ENCODE results near the gene PLEK2.
A peak's percentile ranks its signal among the peaks of the same experiment; 100 is the strongest.
"Not testable (repeated sequence)": the region's sequence is repeated elsewhere in the genome, so short reads cannot be mapped to it uniquely, and the experiment has no call there.

The PLEK2 gene

DNA sequence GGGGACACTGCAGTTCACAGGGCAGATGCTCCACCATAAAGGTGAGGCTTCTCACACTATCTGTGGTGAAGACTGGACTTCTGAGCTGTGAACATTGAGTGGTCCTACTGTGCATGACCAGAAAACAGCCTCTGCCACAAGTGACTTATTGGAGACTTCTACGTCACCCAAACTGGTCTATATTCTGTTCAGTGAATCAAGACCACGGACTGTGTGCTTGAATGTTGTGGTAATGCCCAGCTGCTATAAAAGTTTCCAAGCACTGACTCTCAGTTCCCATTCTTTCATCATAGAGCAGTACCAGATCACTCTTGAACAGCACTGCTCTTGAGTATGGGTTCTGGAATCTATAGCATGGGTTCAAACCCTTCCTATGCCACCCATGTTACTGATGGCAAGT is 4.8 kb upstream of the PLEK2 start:
- no peak overlapping the region for H3K4me3 ChIP-seq (ENCODE audit: low read length)
- H3K27ac ChIP-seq (ENCODE audit: low read length), result no peak overlapping the region
- DNase-seq (ENCODE audit: low read depth, low spot score), result no peak
- peaks cover 7% of the 10 kb centered on the region; the same call in 1 of the 2 replicates for H3K27me3 ChIP-seq (ENCODE audit: control insufficient read depth, insufficient read depth, low read length)
- no peaks in the 10 kb centered on the region for H3K4me1 ChIP-seq (ENCODE audit: control insufficient read depth, insufficient read depth, low read length)
- H3K9me3 ChIP-seq (ENCODE audit: control insufficient read depth, insufficient read depth, low read length), result no peaks in the 10 kb centered on the region
- H3K36me3 ChIP-seq (ENCODE audit: control insufficient read depth, insufficient read depth, low read length), result no peaks in the 10 kb centered on the region
- WGBS (ENCODE audit: insufficient coverage, insufficient read length), result no CpG with 5 or more reads among the region's 2 CpGs

DNA sequence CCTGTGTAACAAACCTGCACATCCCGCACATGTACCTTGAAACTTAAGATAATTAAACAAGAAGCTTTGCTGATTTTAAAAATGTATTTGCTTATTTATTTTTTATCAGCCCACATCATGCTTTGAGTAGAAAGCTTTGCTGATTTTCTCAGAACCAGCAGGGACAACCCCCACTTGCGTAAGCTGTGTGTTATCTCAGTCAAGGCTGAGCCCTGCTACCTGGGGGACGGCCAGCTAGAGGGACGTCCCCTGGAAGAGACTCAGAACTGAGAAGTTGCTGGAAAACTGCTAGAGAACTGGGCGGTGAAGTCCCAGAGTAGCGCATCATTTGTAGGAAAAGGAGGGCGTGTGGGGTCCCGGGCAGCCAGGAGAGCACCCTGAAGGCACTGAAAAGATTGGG is 4.1 kb upstream of the PLEK2 start:
- Histone ChIP-seq H3K4me3 (ENCODE audit: low read length) (no peak overlapping the region), H3K27ac (ENCODE audit: low read length) (no peak overlapping the region), H3K9me3 (ENCODE audit: control insufficient read depth, insufficient read depth, low read length) (no peaks in the 10 kb centered on the region), H3K36me3 (ENCODE audit: control insufficient read depth, insufficient read depth, low read length) (no peaks in the 10 kb centered on the region), H3K27me3 (ENCODE audit: control insufficient read depth, insufficient read depth, low read length) (peaks cover 13% of the 10 kb centered on the region; the same call in 1 of the 2 replicates), H3K4me1 (ENCODE audit: control insufficient read depth, insufficient read depth, low read length) (peaks cover 2% of the 10 kb centered on the region)
- no peak for DNase-seq (ENCODE audit: low read depth, low spot score)
- WGBS (ENCODE audit: insufficient coverage, insufficient read length), result no CpG with 5 or more reads among the region's 8 CpGs

DNA sequence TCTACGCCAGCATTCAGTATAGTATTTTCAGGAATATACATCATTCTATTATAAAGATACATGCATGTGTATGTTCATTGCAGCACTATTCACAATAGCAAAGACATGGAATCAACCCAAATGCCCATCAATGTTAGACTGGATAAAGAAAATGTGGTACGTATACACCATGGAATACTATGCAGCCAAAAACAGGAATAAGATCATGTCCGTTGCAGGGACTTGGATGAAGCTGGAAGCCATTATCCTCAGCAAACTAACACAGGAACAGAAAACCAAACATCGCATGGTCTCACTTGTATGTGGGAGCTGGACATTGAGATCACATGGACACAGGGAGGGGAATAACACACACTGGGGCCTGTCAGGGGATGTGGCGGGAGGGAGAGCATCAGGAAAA is 3.6 kb upstream of the PLEK2 start:
- H3K4me1 ChIP-seq (ENCODE audit: control insufficient read depth, insufficient read depth, low read length); H3K9me3 ChIP-seq (ENCODE audit: control insufficient read depth, insufficient read depth, low read length): not testable (repeated sequence)

DNA sequence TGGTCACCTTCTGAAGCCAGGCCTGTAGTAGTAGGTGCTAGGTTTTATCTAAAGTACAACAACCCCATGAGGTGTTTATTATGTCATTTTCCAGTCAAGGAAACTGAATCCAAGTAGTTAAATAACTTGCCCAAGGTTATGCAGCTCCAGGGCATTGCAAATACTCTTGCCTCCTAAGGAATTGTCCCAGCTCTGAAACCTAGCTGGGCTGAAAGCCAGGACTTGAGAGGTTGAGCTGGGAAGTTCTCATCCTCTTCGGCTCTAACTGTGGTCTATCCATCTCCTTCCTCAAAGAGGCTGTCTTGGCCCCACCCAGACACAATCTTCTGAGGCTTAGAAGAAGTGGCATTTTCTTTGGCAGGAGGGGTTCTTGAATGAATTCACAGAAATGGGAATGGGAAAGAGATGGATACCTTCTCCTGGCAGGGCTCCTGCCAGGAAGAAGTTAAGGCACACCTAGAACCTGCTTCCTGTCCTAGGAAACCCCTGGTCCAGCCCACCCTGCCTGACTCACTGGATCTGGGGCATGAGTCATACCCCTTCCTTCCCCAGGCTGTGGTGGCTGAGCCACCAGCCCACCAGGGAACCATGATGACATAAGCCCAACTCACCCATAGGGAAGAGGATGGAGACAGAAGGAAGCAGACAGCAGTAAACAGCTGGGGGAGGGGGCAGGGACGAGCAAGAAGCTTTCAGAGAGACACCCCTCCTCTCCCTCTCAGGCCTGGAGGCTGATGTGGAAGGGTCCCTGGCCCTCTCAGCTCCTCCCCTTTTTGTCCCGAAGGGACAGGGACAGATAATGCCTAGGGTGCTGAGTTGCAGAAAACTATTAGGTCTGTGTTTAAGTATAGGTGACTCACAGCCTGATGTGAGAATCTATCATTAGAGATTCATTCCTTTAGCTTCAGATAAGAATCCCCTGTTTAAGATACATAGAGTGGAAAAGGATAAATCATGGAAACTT is 2.1 kb upstream of the PLEK2 start:
- DNase-seq (ENCODE audit: low read depth, low spot score), result no peak
- Histone ChIP-seq H3K27ac (ENCODE audit: low read length) (no peak overlapping the region), H3K4me3 (ENCODE audit: low read length) (no peak overlapping the region), H3K36me3 (ENCODE audit: control insufficient read depth, insufficient read depth, low read length) (no peaks in the 10 kb centered on the region), H3K9me3 (ENCODE audit: control insufficient read depth, insufficient read depth, low read length) (no peaks in the 10 kb centered on the region), H3K4me1 (ENCODE audit: control insufficient read depth, insufficient read depth, low read length) (peaks cover 2% of the 10 kb centered on the region), H3K27me3 (ENCODE audit: control insufficient read depth, insufficient read depth, low read length) (peaks cover 14% of the 10 kb centered on the region; the same call in 1 of the 2 replicates)
- no CpG with 5 or more reads among the region's 3 CpGs for WGBS (ENCODE audit: insufficient coverage, insufficient read length)

More for the DNA sequence above, 3.6 kb upstream of the PLEK2 start:
- not testable (repeated sequence) for H3K27ac ChIP-seq (ENCODE audit: low read length); H3K4me3 ChIP-seq (ENCODE audit: low read length); H3K36me3 ChIP-seq (ENCODE audit: control insufficient read depth, insufficient read depth, low read length); DNase-seq (ENCODE audit: low read depth, low spot score)
- H3K27me3 ChIP-seq (ENCODE audit: control insufficient read depth, insufficient read depth, low read length), result peaks cover 14% of the 10 kb centered on the region; the same call in 1 of the 2 replicates
- no CpG with 5 or more reads among the region's 5 CpGs for WGBS (ENCODE audit: insufficient coverage, insufficient read length)

DNA sequence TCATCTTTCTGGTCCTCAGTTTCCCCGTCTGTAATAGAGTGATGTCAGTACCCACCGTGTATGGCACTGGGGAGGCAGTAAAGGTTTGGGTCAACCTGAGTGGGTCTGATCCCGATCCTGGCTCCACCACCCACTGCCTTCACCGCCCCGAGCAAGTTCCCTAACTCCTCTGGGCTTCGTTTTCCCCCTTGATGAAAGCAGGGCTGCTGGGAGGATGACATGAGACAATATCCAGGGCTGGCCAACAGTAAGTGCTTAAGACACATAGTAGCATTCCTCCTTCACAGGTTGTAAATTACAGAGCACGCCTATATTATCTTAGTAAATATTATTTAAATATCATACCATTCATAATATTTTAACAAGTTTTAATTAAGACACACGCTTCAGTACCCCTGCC is 595 bp downstream of the PLEK2 start:
- DNase-seq (ENCODE audit: low read depth, low spot score), result no peak
- Histone ChIP-seq H3K4me1 (ENCODE audit: control insufficient read depth, insufficient read depth, low read length) (peaks cover 2% of the 10 kb centered on the region), H3K27ac (ENCODE audit: low read length) (no peak overlapping the region), H3K9me3 (ENCODE audit: control insufficient read depth, insufficient read depth, low read length) (no peaks in the 10 kb centered on the region), H3K4me3 (ENCODE audit: low read length) (0 out of 2 replicates have a peak overlapping the region, but pooled peaks have one; percentile 10), H3K36me3 (ENCODE audit: control insufficient read depth, insufficient read depth, low read length) (no peaks in the 10 kb centered on the region), H3K27me3 (ENCODE audit: control insufficient read depth, insufficient read depth, low read length) (peaks cover 14% of the 10 kb centered on the region; the same call in 1 of the 2 replicates)
- WGBS (ENCODE audit: insufficient coverage, insufficient read length), result 100% methylated on average over 1 of the region's 8 CpGs

DNA sequence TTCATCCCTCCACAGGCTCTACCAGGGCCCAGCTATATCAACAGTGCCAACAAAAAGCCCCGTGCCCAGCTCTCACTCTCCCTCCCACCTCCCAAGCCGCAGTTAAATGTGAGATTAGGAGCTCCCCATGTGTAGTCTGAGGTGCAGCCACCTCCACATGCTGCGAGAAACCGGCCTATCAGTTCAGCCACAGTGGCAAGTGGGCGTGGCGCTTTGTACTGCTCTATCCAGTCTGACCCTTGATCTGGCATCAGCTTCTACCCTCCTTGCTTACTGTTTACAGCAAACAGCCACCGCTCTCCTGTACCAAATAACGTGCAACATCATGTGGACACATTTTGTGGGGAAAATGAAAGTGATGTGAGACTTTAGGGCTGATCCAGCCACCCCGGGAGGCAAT is 1.7 kb downstream of the PLEK2 start:
- WGBS (ENCODE audit: insufficient coverage, insufficient read length), result no CpG with 5 or more reads among the region's 9 CpGs
- DNase-seq (ENCODE audit: low read depth, low spot score), result no peak
- no peak overlapping the region for H3K27ac ChIP-seq (ENCODE audit: low read length)

DNA sequence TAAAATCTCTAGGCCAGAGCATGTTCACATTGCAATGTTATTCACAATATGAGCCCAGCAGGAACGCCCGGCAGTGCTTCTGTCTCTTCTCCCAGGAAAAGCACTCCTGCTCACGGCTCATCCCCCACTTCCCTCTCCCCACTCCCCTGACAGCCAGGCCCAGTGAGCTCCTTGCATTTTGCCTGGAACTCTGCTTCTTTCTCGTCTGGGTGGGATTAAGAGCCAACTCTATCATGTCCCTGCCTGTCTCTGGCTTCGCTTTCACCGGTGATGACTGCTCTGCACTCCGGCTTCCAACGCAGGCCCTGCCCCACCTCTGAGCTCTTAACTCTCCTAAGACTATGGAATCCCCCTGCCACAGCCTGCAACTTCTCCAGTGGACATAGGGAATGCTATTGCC is 2.5 kb downstream of the PLEK2 start:
- H3K36me3 ChIP-seq (ENCODE audit: control insufficient read depth, insufficient read depth, low read length), result no peaks in the 10 kb centered on the region
- no peak overlapping the region for H3K27ac ChIP-seq (ENCODE audit: low read length)
- DNase-seq (ENCODE audit: low read depth, low spot score), result no peak
- no peaks in the 10 kb centered on the region for H3K9me3 ChIP-seq (ENCODE audit: control insufficient read depth, insufficient read depth, low read length)
- peaks cover 2% of the 10 kb centered on the region for H3K4me1 ChIP-seq (ENCODE audit: control insufficient read depth, insufficient read depth, low read length)
- H3K4me3 ChIP-seq (ENCODE audit: low read length), result no peak overlapping the region
- H3K27me3 ChIP-seq (ENCODE audit: control insufficient read depth, insufficient read depth, low read length), result peaks cover 14% of the 10 kb centered on the region; the same call in 1 of the 2 replicates
- no CpG with 5 or more reads among the region's 8 CpGs for WGBS (ENCODE audit: insufficient coverage, insufficient read length)

More for the DNA sequence above, 1.7 kb downstream of the PLEK2 start:
- Histone ChIP-seq H3K4me1 (ENCODE audit: control insufficient read depth, insufficient read depth, low read length) (peaks cover 2% of the 10 kb centered on the region), H3K36me3 (ENCODE audit: control insufficient read depth, insufficient read depth, low read length) (no peaks in the 10 kb centered on the region), H3K9me3 (ENCODE audit: control insufficient read depth, insufficient read depth, low read length) (no peaks in the 10 kb centered on the region), H3K27me3 (ENCODE audit: control insufficient read depth, insufficient read depth, low read length) (peaks cover 14% of the 10 kb centered on the region; the same call in 1 of the 2 replicates), H3K4me3 (ENCODE audit: low read length) (no peak overlapping the region)

DNA sequence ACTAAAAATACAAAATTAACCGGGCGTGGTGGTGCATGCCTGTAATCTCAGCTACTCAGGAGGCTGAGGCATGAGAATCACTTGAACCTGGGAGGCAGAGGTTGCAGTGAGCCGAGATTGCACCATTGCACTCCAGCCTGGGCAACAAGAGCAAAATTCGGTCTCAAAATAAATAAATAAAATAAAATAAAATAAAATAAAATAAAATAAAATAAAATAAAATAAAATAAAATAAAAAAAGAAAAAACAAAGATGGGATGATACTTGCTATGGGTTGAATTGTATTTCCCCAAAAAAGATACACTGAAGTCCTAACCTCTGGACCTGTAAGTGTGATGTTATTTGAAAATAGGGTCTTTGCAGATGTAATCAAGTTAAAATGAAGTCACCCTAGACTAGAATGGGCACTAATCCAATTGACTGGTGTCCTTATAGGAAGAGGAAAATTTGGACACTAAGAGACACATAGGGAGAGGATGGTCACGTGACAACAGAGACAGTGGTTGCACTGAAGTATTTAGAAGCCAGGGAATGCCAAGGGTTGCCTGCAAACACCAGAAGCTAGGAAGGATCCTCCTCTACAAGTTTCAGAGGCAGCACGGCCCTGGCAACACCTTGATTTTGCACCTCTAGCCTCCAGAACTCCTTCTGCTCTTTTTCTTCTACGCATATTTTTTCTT is 3.7 kb downstream of the PLEK2 start:
- H3K27ac ChIP-seq (ENCODE audit: low read length); H3K9me3 ChIP-seq (ENCODE audit: control insufficient read depth, insufficient read depth, low read length); H3K4me1 ChIP-seq (ENCODE audit: control insufficient read depth, insufficient read depth, low read length); H3K36me3 ChIP-seq (ENCODE audit: control insufficient read depth, insufficient read depth, low read length); H3K4me3 ChIP-seq (ENCODE audit: low read length); DNase-seq (ENCODE audit: low read depth, low spot score): not testable (repeated sequence)
- WGBS (ENCODE audit: insufficient coverage, insufficient read length), result 100% methylated on average over 1 of the region's 7 CpGs
- H3K27me3 ChIP-seq (ENCODE audit: control insufficient read depth, insufficient read depth, low read length), result peaks cover 14% of the 10 kb centered on the region; the same call in 1 of the 2 replicates

DNA sequence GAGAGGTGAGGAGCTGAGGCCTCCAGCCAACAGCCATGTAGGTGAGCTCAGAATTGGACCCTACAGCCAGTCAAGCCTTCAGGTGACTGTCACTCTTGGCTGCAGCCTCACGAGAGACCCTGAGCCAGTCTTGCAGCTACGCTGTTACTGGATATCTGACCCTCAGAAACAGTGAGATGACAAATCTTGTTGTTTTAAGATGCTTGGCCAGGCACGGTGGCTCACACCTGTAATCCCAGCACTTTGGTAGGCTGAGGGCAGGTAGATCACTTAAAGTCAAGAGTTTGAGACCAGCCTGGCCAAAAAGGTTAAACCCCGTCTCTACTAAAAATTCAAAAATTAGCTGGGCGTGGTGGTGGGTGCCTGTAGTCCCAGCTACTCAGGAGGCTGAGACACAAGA is 6.2 kb downstream of the PLEK2 start:
- DNase-seq (ENCODE audit: low read depth, low spot score), result no peak
- no peak overlapping the region for H3K4me3 ChIP-seq (ENCODE audit: low read length)

DNA sequence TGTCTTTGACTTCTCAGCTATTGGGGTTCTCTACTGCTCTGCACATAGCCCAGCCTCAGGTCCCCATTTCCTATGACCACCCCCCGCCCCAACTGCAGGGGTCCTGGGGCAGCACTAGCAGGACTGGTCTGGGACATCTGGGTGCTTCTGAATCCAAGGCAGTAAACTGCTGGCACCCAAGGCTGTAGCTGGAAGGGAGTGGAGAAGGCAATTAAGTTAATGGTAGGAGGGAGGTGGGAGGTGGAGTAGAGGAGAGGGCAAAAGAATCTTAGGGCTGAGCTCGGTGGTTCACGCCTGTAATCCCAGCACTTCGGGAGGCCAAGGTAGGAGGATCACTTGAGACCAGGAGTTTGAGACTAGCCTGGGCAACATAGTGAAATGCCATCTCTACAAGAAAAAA is 11.5 kb downstream of the PLEK2 start:
- WGBS (ENCODE audit: insufficient coverage, insufficient read length), result no CpG with 5 or more reads among the region's 4 CpGs
- H3K27me3 ChIP-seq (ENCODE audit: control insufficient read depth, insufficient read depth, low read length), result no peaks in the 10 kb centered on the region
- no peaks in the 10 kb centered on the region for H3K9me3 ChIP-seq (ENCODE audit: control insufficient read depth, insufficient read depth, low read length)
- H3K4me1 ChIP-seq (ENCODE audit: control insufficient read depth, insufficient read depth, low read length), result no peaks in the 10 kb centered on the region
- no peak for DNase-seq (ENCODE audit: low read depth, low spot score)
- H3K36me3 ChIP-seq (ENCODE audit: control insufficient read depth, insufficient read depth, low read length), result no peaks in the 10 kb centered on the region
- H3K4me3 ChIP-seq (ENCODE audit: low read length), result no peak overlapping the region
- no peak overlapping the region for H3K27ac ChIP-seq (ENCODE audit: low read length)

More for the DNA sequence above, 6.2 kb downstream of the PLEK2 start:
- WGBS (ENCODE audit: insufficient coverage, insufficient read length), result no CpG with 5 or more reads among the region's 5 CpGs
- Histone ChIP-seq H3K9me3 (ENCODE audit: control insufficient read depth, insufficient read depth, low read length) (no peaks in the 10 kb centered on the region), H3K27ac (ENCODE audit: low read length) (no peak overlapping the region), H3K27me3 (ENCODE audit: control insufficient read depth, insufficient read depth, low read length) (no peaks in the 10 kb centered on the region), H3K36me3 (ENCODE audit: control insufficient read depth, insufficient read depth, low read length) (no peaks in the 10 kb centered on the region), H3K4me1 (ENCODE audit: control insufficient read depth, insufficient read depth, low read length) (no peaks in the 10 kb centered on the region)

Measured in iPS DF 6.9 (cell line).